ENCODE results near the gene KIAA0825. TPM values are rescaled to one million over a fixed set of nuclear protein-coding genes. Genes with fewer than 3 reads are reported as not detected.

KIAA0825 gene
- total RNA-seq, 4 donors from 2014 or later: 2.5 to 9.3 (median 5.3) TPM

DNA sequence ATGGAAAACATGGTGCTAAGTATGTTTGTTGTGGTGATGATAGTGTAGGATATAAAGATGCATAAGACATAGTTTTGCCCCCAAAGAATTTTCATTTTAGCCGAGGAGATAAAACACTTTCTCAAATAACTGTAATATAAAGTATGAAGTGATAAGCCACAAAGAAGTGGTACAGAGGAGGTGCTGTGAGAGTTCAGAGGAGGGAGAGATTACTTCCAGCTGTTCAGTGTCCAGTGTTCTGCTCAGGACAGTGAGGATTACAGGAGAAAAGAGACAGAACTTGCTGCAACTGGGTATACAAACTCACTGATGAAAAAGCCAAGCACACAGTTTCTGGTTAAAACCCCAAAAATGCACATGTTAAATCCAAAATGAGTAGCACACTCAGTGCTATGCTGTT lies 309.3 kb downstream of the KIAA0825 start:
- no peak for TF ChIP-seq CTCF (IDR thresholded peaks at IDR 0.05)
- ATAC-seq (ENCODE audit: low FRiP score): no peak
- no peak for DNase-seq (ENCODE audit: low spot score)

DNA sequence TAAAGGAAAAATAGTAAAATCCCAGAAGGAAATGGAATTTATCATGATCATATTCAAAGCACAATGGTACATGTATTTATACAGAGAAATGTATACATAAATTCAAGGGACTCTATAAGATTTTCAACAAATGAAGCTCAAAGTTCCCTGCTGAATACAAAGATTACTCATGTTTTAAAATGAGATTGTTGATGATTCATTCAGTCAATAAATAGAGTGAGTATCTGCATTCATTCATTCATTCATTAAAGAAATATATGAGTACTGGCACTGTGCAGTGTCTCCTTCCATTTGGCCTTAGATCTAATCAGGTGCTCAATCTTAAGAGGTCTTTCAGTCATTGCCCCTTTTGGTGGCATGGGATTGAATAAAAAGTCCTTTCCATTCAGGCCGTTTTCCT lies 310.0 kb downstream of the KIAA0825 start:
- DNase-seq (ENCODE audit: low spot score) (no peak), ATAC-seq (ENCODE audit: low FRiP score) (no peak)
- TF ChIP-seq CTCF (IDR thresholded peaks at IDR 0.05): no peak

- ATAC-seq (ENCODE audit: low FRiP score) (no peak), DNase-seq (ENCODE audit: low spot score) (no peak)
- TF ChIP-seq CTCF (IDR thresholded peaks at IDR 0.05): no peak
Observed at GRCh38 chr5:94304146-94304545, 314.3 kb downstream of the KIAA0825 start.

GRCh38 chr5:94288937-94289336 lies 329.5 kb downstream of the KIAA0825 start:
- ATAC-seq (ENCODE audit: low FRiP score) (no peak), DNase-seq (ENCODE audit: low spot score) (no peak)
- TF ChIP-seq CTCF (IDR thresholded peaks at IDR 0.05): no peak

DNA sequence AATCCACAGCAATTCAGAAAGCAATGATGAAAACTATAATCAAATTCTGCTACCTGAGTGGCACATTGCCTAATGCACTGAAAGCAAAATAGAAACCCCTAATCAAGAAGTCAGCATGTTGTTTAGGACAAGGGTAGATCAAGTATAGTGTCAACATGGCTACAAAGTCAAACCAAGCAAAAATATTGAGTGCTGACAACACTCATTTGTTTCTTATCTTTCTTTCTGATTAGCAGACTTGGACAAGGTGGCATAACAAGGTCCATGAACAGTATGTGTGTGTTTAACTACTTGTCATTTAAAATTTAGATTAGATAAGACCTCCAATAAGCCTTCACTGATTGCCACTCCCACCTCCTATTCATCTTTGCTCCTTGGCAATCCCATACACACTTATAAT lies 332.4 kb downstream of the KIAA0825 start:
- DNase-seq (ENCODE audit: low spot score) (no peak), ATAC-seq (ENCODE audit: low FRiP score) (no peak)
- TF ChIP-seq CTCF (IDR thresholded peaks at IDR 0.05): no peak

DNA sequence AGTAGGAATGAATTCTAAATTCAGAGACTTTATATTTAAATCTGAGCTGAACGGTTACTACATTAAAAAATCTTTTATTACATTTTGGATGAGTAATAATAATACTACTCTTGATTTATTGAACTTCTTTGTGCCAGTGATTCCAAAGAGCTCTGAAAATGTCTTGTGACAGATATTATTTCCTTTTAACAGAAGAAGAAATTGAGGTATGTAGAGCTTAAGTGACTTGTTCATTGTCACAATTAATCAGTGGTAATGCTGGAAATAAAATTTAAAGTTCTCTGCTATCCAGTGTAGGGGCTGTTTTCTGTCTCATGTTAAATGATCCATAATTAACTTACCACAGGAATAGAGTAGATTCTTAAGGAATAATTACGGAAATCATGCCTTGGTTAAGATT lies 335.3 kb downstream of the KIAA0825 start:
- ATAC-seq (ENCODE audit: low FRiP score) (no peak), DNase-seq (ENCODE audit: low spot score) (no peak)
- TF ChIP-seq CTCF (IDR thresholded peaks at IDR 0.05): no peak

GRCh38 chr5:94281236-94281801 lies 337.1 kb downstream of the KIAA0825 start:
- ATAC-seq (ENCODE audit: low FRiP score) (no peak), DNase-seq (ENCODE audit: low spot score) (no peak)
- no peak for TF ChIP-seq CTCF (IDR thresholded peaks at IDR 0.05)

All from omental fat pad (tissue), 4 donors.